ENCODE results near the gene TNFRSF12A.

GRCh38 chr16:2991566-2992261, 28.5 kb upstream of the TNFRSF12A start:
- TF ChIP-seq CTCF (IDR thresholded peaks at IDR 0.05): no peak
- no peak for TF ChIP-seq POLR2A (IDR thresholded peaks at IDR 0.05)
